ENCODE results near the gene PRRX1.

PRRX1 gene

GRCh38 chr1:170776252-170776651, 112.3 kb downstream of the PRRX1 start:
- no peak for DNase-seq

- DNase-seq: no peak
Observed at GRCh38 chr1:170776777-170777176, 112.8 kb downstream of the PRRX1 start.

Measured in activated CD4-positive, alpha-beta T cell treated with anti-CD3 and anti-CD28 coated beads for 48 hours (primary cell).